HG03457 (cell line): ENCODE results near the gene ATL3.
"Not testable (repeated sequence)": the region's sequence is repeated elsewhere in the genome, so short reads cannot be mapped to it uniquely, and the experiment has no call there.

ENCODE experiments used
- ATAC-seq: cut with Tn5 transposase; IDR thresholded peaks from one replicate; pipeline ENCODE4 v1.9.1; 2021; ENCODE audit warnings: moderate number of reproducible peaks; ENCODE audit not compliant: unreplicated experiment

The ATL3 gene

DNA sequence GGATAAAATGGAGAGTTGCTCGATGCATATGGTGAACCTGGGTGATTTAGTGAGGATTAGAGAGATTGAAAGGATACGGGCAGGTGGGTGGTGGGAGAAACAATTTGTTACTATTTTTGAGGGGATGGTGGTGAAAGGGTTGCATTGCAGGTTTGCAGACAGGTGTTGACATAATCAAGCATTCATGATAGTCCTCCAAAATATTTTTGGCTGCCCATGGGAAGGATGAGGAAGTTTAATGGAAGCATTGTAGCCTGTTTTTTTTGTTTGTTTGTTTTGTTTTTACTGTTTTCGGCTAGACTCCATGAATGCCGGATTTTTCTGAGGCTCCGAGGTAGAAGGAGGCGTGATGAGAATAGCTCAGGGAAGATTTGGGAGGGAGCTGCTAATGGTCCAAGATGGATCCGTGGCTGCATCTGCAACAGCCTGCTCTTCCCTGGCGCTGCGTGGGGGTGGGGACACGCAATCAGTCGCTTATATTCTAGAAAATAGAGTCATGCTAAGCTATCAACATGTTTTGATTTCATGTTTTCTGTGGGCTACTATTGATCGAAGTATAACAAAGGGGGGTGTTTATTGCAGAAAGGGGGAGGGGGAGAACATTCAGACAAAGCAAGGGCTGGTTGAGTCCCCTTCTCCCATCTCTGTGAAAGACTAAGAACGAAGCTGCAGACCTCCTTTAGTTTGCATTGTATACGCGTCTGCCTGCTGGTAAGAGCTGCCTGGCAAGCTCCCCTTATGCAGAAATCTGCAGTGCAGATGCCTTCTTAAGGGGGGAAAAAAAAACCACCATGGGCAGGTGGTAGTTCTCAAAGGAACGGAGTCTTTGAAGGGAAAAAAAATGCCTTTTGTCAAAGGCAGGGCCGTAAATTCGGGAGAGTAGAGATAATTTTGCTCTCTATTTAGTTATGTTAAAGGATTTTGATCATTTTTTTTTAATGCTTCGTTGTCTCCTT, 11.2 kb upstream of the ATL3 start:
- no peak for ATAC-seq

DNA sequence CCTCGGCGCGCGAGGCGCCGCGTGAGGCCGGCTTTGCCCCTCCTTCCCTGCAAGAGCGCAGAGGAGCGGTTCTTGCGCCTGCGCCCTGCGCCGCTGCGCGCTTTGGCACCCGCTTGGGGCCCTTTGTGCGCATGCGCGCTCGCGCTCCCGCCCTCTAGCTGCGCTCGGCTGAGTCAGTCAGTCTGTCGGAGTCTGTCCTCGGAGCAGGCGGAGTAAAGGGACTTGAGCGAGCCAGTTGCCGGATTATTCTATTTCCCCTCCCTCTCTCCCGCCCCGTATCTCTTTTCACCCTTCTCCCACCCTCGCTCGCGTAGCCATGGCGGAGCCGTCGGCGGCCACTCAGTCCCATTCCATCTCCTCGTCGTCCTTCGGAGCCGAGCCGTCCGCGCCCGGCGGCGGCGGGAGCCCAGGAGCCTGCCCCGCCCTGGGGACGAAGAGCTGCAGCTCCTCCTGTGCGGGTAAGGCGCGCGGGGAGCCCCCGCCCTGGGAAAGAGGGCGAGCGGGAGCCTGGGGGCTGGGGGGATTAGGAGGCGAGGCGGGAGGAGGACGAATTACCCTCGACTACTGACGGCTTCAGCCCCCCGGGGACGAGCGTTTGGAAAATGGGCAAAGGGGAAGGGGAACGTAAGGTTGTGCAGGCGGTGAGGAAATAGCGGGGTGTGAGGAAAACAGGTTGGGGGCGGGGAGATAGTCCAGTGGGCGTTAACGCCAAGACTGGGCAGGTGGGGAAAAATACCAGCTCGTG, 10.3 kb upstream of the ATL3 start, which contains the start of gene RTN3:
Gene RTN3, plus strand, starts transcription at position 180 of the 745 bp plus-strand sequence. Its CDS starts 137 bp downstream, at position 317.
- ATAC-seq: peak; percentile 71

- no peak for ATAC-seq
Measured at GRCh38 chr11:63680834-63681320, 9.7 kb upstream of the ATL3 start.

- ATAC-seq: no peak
Measured at GRCh38 chr11:63673579-63673978, 2.4 kb upstream of the ATL3 start.

GRCh38 chr11:63672936-63673539, 1.9 kb upstream of the ATL3 start:
- ATAC-seq: no peak

DNA sequence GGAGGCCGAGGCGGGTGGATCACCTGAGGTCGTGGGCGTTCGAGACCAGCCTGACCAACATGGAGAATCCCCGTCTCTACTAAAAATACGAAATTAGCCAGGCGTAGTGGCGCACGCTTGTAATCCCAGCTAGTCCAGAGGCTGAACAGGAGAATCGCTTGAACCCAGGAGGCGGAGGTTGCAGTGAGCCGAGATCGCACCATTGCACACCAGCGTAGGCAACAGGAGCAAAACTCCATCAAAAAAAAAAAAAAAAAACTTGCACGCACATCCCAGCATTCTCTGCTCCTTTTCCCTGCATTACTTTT, 934 bp upstream of the ATL3 start:
- no peak for ATAC-seq

DNA sequence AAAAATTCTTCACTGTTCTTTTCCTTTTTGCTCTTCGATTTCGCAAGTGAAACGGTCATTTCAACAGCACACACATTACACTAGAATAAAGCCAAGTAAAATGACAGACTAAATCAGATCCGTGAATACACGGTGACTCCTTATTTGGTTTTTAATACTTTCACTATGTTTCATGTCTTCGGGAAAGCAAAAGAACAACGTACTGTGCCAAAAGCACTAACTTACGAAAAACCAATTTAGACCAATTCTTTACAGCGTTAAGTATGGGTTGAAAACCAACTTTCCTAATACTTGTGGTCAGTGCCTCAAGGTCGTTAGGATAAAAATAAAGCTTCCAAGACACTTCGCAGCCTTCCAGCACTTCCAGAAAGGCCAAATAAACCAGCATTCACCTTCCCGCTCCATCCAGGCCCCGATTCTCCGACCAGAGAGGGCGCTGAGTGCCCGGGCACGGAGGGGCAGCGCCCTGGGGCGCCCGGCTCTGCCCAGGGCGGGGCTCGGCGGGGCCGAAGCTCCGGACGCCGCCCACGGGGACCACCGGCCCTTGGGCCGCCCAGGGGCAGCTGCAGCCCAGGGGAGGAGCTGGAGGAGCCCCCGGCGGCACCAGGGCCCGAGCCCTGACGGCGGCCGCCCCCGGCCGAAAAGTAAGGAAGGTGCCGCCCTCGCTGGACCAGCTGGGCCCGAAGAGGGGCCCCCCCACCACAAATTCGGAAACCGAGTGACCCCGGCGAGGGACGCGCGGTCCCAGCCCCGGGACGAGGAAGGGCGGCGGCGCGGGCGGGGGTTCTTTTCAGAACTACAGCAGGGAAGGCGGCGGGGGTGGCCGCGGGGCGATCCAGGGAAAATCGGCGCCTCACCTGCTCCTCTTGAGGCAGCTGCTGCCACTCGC, 499 bp downstream of the ATL3 start:
- peak; percentile 23 for ATAC-seq

GRCh38 chr11:63670096-63670432, 1.1 kb downstream of the ATL3 start:
- ATAC-seq: no peak

GRCh38 chr11:63667995-63668795, 3.0 kb downstream of the ATL3 start:
- ATAC-seq: no peak

- ATAC-seq: no peak
Measured at GRCh38 chr11:63666874-63667273, 4.3 kb downstream of the ATL3 start.

DNA sequence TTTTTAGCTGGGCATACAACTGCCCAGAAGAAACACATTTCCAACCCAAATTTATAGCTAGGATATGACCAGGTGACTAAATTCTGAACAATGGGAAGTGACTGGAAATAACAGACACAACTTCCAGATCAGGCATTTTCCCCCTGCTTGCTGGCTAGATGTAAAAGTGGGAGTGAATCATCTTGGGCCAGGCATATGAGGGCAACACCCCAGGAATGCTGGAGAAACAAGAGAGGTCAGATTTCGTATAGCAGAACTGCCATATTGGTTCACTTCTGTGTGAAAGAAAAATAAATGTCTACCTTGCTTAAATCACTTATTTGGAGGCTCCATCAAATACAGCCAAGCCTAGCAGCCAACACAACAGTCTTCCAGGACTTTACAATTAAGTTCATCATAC, 7.4 kb downstream of the ATL3 start:
- no peak for ATAC-seq

DNA sequence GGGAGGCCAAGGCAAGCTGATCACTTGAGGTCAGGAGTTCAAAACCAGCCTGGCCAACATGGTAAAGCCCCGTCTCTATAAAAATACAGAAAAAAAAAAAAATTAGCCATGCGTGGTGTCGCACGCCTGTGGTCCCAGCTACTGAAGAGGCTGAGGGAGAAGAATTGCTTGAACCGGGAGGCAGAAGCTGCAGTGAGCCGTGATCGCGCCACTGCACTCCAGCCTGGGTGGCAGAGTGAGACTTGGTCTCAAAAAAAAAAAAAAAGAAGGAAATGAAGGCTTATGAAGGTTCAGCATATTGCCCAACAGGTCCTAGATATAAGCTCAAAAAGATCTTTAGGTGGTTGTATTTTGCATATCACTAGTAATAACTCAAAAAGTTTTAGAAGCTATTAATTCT, 10.2 kb downstream of the ATL3 start:
- ATAC-seq: no peak

- no peak for ATAC-seq
Measured at GRCh38 chr11:63652671-63653070, 18.5 kb downstream of the ATL3 start.

- ATAC-seq: no peak
Measured at GRCh38 chr11:63643205-63643604, 28.0 kb downstream of the ATL3 start.

DNA sequence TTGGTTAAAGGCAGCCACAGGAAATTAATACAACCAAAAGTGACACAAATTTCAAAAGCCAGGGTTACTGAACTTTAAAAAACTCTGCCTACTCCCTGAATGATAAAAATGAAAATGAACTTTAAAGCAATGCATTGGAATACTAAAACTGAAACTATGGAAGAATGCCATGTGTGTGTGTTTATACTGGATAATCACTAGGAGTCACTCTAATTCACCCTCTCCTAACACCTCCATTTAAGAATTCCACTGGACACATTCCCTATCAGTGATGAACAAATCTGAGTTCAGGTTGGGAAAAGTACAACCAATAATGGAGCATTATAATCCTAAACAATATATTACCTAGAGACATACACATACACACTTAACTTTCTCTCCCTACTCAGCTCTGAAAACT, 29.4 kb downstream of the ATL3 start:
- no peak for ATAC-seq

DNA sequence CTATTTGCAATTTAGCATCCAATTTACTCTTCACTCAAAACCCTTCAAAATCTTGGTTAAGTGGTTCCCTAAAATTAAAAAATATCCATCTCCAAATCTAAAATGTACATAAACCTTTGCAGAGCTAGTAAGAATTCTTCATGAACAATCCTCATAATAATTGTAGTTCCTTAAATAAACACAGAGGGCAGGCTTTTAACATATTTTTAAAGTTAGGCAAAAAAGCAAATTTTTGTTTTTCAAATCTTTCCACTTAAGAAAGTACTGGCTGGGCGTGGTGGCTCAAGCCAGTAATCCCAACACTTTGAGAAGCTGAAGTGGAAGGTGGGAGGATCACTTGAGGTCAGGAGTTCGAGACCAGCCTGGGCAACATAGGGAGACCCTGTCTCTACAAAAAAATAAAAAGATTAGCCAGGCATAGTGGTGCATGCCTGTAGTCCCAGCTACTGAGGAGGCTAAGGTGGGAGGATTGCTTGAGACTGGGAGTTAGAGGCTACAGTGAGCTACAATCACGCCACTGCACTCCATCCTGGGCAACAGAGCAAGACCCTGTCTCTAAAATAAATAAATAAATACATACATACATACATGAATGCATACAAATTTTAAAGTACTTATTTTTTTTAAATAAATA, 31.9 kb downstream of the ATL3 start:
- no peak for ATAC-seq

DNA sequence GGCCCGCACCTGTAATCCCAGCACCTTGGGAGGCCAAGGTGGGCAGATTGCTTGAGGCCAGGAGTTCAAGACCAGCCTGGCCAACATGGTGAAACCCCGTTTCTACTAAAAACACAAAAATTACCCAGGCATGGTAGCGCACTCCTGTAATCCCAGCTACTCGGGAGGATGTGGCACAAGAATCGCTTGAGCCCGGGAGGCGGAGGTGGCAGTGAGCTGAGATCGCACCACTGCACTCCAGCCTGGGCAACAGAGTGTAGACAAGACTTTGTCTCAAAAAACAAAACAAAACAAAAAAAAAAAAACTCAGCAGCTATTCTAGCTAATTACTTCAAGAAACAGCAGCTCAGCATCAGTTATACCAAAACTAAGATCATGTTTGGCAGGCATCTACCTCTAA, 32.7 kb downstream of the ATL3 start:
- not testable (repeated sequence) for ATAC-seq

- no peak for ATAC-seq
Measured at GRCh38 chr11:63635762-63636465, 35.3 kb downstream of the ATL3 start.

- no peak for ATAC-seq
Measured at GRCh38 chr11:63629426-63629825, 41.8 kb downstream of the ATL3 start.
